DMS 273 treated with DMSO at 0.1 percent for 48 hours (cell line): Measurements from ENCODE around the gene CSRNP2.

ENCODE experiments used
- DNase-seq: peaks from one replicate; lab custom pipeline; 2025; lab: John Stamatoyannopoulos, UW

CSRNP2 gene

DNA sequence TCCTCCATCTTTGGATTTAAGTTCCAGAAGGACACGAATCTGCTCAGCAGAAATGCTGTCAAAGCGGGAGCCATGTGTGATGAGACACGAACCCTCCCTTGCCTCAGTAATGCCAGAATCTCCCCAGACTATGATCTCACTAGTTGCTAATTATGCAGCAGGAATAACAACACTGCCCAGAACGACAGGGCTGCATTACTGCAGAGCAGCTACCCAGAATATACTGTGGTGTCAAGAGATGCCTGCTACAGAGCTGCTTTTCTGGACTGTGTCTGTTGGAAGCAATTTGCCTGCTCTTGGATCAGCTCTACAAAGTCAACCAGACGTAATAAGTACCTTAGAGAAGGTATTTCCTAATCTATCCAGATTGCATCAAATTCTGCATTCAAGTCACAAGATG lies 5.5 kb downstream of the CSRNP2 start:
- no peak for DNase-seq

DNA sequence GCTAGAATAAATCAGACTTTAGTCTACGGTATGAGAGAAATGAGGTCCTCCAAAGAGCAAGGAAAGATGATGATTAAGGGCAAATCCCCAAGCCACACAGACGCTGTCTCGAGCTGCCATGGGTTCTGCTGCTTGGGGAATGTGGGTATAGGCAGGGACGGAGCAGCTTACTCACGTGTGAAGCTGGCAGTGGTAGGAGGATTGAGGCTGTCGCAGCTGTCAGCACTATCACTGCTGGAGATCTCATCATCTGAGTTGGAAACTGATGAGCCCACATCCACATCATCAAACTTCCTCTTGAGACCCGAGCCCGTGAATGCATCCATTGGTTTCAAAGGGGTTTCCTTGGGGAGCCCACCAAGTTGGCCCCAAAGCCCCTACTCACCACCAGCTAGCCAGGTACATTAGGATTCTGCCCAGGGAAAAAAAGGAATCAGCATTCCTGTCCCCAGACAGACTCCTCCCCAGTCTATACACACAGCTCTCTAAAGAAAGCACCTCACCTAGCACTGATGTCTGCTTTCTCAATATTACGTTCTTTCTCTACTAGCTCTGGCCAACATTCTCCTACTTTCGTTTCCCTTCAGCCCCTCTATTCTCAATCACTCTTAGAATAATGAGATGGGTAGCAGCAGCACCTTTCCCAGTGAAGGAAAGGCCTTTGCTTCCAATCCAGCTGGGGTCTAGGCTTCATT lies 7.0 kb downstream of the CSRNP2 start:
- no peak for DNase-seq

- DNase-seq = no peak
These were observed 8.0 kb downstream of the CSRNP2 start for GRCh38 chr12:51075390-51075789.

- DNase-seq = no peak
These were observed 11.7 kb downstream of the CSRNP2 start for GRCh38 chr12:51071663-51072062.

DNA sequence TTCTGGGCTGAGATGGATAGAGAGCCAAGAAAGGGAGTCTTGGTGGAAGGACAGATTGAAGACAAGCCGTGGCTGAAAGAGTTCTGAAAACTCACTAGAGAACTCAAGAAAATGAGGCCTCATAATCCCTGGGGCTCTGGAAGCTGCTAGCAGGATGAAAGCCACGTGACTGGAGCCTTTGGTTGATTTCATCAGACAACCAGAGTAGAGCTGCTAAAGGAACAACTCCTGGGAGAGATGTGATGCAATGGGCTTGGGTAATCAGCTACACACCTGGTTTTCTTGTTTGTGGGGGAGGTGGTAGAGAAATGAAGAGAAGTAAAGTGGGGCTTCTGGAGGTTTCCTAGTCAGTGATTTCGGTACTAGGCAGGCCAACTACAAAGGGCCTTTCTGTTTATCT lies 13.4 kb downstream of the CSRNP2 start:
- no peak for DNase-seq

GRCh38 chr12:51067771-51068170 lies 15.6 kb downstream of the CSRNP2 start:
- DNase-seq = no peak

GRCh38 chr12:51067229-51067628 lies 16.2 kb downstream of the CSRNP2 start:
- DNase-seq = no peak

GRCh38 chr12:51065530-51065929 lies 17.9 kb downstream of the CSRNP2 start:
- DNase-seq = no peak

DNA sequence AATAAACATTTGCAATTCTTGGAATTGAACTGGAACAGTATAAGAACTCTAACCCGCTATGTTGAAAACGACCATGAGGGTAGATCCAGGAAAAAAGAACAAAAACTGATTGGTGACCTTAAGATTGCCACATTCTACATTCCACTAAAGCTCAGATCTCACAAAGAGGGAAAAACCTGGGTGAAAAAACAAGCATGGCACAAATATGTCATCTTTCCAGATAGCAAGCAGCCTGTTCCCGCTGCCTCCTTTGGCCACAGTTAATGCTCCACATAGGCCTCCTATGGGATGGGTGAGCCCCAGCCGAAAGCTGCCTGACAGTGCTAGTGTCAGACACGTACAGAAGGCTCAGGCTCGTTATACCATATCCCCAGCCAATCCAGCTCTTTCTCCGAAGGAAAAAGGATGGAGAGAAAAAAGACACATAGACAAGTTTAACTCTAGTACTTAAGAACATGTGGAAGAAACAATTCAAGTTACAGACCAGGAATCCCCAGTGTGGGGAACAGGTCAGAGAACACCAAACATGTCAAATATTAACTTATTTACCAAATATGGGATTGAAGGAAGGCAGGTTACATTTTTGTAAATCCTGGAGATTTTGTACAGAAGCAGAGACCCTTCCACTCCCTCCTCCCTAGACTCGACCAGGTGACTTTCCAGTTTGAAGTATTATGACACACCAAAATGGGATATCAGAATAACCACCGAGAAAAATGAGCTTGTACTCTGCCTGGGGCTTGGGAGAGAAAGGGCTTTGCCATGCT lies 20.6 kb downstream of the CSRNP2 start:
- no peak for DNase-seq

- DNase-seq = no peak
These were observed 24.3 kb downstream of the CSRNP2 start for GRCh38 chr12:51059086-51059485.

GRCh38 chr12:51056242-51056641 lies 27.2 kb downstream of the CSRNP2 start:
- DNase-seq = no peak

DNA sequence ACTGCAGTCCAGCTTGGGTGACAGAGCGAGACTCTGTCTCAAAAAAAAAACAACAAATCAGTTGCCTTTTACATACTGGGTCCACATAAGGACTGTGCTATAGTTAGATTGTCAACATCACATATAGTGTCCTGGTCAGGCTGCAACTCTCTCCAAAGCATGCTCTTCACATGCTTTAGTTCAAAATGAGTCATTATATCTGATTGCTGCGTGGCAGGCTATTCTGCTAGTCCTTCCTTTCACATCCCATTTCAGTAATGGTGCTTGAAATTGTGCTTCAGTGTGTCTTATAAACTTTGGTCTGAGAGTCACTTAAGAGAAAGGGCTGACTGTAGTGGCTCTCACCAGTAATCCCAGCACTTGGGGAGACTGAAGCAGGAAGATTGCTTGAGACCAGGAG lies 28.3 kb downstream of the CSRNP2 start:
- no peak for DNase-seq

- no peak for DNase-seq
These were observed 31.6 kb downstream of the CSRNP2 start for GRCh38 chr12:51051787-51052186.

DNA sequence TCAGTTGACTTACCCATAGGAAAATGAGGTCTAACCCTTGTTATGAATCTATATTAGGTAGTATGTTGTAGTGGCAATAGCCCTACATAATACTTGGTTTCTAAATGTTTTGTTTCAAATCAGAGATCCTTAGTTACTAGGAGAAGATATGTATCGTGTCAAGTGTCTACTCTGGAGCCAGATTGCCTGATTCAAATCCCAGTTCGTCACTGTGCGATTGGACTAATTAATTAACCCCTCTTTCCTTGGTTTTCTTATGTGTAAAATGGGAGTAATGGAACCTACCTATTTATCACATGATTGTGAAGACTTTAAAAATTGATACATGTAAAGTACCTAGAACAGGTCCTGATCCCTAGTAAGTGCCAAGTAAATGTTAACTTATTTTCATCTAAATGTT lies 33.9 kb downstream of the CSRNP2 start:
- no peak for DNase-seq

DNA sequence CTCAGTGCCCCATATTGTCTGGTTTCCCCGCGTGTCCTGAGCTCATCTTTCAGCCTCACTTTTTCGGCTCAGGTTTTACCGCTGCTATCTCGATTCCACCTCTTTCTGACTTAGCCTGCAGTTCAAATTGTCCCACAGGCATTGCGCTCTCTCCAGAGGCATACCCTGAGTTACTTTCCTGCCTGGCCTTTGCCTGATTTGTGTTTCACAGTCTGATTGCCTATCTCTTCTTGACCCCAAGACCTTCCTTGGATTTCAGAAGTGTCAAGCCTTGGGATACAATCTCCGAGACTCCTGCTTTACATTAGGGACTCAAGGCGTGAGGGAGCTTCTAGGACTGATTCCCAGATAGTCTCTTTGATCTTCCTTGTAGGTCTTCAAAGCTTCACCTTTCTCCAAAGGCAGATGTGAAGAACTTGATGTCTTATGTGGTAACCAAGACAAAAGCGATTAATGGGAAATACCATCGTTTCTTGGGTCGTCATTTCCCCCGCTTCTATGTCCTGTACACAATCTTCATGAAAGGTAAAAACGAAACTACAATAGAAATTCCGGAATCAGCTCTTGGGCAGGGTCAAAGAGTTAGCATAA lies 34.6 kb downstream of the CSRNP2 start:
- no peak for DNase-seq

DNA sequence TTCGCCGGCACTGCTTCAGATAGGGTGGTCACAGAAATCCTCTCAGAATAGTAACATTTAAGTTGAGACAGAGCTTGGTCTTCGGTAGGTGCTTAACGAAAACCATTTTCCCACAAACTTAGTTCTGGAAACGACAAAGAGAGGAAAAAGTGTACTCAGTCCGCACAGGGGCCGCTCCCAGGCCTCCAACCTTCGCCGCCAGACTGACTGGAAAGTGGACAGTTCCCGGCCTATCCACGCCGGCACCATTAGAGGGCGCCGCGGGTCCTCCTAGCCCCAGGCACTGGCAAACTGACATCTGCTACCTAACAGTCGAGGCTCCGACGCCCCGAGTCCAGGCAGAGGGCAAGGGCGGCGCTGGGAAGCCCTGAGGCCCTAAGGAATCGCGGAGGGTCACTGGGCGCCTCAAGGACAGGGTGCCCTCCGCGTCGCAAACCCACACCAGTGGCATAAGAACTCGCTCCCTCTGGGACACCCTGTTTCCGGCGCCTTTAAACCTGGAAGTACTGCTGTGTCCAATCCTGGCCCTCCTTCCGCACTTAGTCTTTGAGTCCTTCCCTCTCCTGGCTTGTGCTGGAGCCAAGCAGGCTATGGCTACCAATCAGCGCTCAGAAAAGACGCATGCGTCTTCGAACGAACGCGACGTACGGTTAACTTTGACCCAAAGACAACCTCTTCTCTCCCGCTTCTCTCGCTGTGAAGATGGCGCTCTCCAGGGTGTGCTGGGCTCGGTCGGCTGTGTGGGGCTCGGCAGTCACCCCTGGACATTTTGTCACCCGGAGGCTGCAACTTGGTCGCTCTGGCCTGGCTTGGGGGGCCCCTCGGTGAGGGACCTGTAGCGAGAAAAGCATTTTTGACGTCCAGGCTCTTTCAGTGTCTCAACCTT lies 35.5 kb downstream of the CSRNP2 start, which contains the start of gene LETMD1:
Gene LETMD1, plus strand, starts transcription at position 673 of the 886 bp plus-strand sequence. Its CDS starts 30 bp downstream, at position 703.
- peak; percentile 95 for DNase-seq

DNA sequence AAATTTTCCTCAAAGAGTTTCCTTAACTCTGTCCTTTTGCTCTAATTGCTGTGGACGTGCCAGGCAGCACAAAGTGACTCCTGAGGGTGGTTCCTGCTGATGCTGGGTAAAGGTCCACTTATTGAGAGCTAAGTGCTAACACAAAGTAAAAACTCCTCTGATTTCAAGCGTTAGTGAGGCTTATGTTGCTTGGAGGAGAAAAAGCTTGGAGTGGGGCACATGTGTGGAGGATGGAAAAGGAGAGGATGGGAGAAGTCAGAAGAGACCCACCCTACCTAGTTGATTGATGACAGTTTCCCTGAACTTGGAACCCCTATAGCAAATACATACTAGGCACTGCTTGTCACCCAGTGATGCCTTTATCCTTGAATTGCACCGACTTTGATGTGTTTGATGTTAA lies 47.1 kb downstream of the CSRNP2 start:
- DNase-seq = no peak

- DNase-seq = no peak
These were observed 49.8 kb downstream of the CSRNP2 start for GRCh38 chr12:51033457-51034089.

GRCh38 chr12:51033048-51033447 lies 50.3 kb downstream of the CSRNP2 start:
- no peak for DNase-seq

DNA sequence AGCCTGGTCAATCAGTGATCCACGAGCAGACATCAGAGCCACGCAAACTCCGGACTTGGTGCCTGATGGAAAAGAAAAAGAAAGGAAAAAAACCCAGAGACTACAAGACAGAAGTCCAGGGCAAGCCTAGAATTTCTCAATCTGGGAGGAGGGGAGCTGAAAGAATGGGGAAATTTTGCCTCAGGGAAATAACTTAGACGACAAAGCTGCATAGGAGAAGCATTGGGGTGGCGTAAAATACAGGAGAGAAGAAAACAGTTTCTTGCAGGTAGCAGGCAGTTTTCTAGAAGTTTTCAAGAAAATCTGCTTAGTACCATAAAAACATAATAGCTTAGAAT lies 54.6 kb downstream of the CSRNP2 start:
- no peak for DNase-seq

GRCh38 chr12:51028126-51028812 lies 55.1 kb downstream of the CSRNP2 start:
- no peak for DNase-seq
